Stimulated activated CD4-positive, alpha-beta T cell treated with anti-CD3 and anti-CD28 coated beads, Interleukin-1b, Interleukin-23, amount 100 ng/mL, for 4 hours (primary cell): ENCODE data around the gene TLCD1.

Experiments
- DNase-seq, 2 donors: peaks; one replicate each; pipeline ENCODE4 v3.0.0-alpha.2; 2020; ENCODE audit warnings: low read depth in 2 of 2

The TLCD1 gene

DNA sequence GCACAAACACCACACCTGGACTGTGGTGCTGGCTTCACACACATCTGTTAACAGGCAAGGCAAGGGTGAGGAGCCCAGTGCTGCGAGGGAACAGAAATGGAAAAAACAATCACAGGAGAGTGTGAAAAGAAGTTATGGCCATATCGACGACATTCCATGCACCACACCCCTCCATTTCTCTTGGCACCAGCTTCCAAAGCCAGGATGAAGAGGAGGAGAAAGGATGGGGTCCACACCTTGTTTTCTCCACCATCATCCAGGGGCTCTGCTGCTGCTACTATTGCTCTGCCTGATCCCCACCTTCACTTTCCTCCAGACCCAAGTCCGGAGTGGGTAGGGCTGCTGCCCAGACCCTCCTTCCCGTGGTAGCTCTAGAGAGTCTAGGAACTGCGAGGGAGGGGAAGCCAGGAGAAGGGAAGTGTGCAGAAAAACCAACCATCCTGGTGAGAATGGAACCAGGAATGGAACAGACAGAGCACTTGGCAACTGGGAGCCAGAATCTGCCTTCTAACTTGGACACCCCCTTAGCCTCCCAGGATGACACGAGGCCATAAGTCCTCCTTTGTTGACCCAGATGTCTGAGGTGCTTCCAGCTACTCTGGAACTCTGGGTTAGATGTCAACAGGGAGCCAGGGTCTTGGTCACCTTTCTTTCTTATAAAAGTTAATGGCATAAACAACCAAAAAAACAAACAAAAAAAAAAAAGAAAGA, 13.2 kb downstream of the TLCD1 start:
- DNase-seq = no peak

DNA sequence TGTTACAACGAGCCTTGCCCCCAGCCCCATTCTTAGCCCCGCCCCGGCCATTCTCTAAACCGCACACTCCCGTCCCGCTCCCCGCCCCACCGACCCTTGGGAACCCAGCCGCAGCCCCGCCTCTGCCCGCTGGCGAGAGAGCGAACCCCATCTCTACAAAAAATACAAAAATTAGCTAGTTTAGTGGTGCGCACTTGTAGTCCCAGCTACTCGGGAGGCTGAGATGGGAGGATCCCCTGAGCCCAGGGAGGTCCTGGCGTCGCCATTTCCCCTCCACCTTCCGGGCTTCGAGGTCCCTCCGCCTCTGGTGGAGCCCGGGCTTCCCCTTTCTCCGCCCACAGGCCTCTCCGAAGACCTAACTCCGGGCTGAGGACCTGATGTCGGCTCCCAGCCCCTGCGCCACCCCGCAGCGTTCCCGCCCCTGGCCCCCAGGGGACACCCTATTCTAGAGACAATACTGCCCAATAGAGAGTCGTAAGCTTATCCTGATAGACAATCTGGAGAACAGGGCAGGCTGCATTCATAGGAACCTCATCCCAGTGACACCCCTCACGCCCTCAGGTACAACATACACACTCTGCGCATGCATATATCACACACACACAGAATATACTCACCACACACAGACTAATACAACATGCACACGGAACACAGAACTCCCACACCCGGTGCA, 13.9 kb downstream of the TLCD1 start:
- DNase-seq = peak; percentile 35 to 59

DNA sequence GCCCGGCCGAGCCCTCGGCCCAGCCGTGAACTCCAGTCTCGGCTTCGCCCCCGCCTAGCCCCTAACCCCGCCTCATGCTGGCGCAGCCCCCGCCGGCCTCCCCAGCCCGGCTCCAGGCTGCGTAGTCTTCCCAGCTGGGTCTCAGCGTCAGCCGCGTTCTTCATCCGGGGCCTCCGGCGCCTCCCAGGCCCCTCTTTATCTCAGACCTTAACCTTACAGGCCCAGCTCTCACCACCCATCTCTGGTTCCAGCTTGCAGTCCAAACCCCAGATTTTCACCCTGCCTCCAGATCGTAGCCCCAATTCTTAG, 14.4 kb downstream of the TLCD1 start, which contains the start of gene PROCA1:
PROCA1 (minus strand) TSS at position 166 of the 309 bp plus-strand sequence. CDS start 228 bp downstream, outside the sequence.
- DNase-seq = peak in 1 of 2 donors; percentile 40

DNA sequence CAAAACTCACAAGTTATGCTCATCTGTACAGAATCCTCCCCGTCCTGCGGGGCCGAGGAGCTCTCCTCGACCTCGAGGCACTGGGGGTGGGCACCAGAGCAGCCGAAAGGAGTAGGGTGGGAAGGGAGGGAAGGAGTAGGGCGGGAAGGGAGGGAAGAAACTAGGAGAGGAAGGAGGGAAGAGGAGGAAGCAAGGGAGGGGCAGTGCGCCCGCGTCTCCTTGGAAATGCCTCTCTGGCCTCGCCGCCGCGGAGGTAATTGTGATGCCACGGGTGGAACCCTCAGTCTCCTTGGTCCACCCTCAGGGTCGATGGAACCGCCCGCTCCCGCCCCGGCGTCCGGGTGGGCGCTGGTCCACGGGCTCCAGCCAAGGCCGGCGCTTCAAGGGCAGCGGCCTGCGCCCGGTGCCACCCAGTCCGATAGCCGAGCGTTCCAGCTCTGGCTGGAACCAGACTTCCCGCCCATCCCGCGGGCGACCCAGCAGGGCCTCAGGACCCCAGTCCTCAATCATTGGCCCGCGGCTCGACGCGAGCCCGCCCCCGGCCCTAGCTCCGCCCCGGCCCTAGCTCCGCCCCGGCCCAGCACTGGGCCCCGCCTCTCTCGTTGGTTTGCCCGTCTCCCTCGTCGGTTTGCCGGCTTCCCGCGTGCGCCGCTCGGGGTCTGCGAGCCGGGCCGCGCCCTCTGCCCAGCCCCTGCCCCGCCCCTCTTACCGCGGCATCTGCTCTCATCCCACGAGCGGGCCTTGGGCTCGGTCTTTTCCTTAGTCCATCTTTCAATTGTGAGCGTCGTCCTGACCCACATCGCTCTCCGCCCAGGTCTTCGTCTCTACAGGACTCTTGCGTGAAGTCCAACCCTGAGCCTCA, 14.9 kb downstream of the TLCD1 start:
- peak; percentile 83 to 90 for DNase-seq

DNA sequence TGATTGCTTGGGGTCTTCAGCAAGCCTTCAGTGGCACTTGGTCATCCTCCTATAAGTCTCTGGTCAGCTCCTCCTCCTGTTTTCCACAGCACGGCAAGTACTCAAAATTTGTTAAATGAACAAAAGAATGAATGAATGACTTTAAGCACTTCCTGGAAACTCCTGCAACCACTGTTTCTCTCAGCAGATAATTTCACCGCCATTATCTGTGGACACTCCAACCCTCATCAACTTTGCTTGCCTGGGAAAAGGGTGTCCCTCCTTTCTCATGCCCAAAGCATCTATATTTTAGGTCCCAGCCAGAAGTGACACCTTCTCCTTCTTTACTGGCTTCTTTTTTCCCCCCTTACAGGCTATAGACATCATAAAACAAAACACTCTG, 18.7 kb downstream of the TLCD1 start:
- no peak for DNase-seq

DNA sequence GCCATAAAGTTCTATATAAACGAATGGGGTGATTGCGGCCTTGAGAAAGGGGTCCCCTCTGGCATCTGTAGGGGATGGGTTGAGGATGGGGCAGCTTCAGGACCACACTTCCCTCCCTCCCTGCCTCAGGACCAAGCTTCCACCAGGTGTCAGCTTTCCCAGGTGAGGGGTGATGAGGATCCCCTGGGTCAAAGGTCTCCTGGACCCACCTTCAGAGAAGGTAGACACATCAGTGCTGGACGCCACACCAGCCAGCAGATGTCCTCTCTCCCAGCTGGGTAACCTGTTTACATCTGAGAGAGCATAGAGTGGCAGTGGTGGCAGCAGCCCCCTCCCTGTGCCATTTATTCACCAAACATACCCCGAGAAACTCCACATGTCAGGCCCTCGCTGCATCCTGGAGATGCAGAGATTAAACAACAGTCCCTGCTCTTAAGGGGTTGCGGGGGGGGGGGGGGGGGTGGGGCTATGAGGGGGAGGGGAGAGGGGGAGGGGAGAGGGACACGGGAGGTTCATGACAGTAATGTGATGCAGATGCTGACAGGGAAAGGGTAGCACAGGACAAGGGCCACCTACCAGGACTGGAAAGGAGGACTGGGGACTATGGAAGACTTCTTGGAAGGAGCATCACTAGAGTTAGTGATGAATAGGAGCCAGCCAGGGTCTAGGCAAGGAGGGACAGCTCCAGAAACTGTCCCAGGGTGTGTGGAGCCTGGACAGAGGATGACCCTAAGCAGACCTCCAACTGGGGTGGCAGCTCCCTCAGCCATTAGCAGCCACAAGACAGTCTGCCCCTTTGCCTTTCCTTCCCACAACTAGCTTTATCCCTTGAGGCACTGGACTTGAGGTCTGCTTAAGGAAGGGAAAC, 19.3 kb downstream of the TLCD1 start:
- DNase-seq = no peak

DNA sequence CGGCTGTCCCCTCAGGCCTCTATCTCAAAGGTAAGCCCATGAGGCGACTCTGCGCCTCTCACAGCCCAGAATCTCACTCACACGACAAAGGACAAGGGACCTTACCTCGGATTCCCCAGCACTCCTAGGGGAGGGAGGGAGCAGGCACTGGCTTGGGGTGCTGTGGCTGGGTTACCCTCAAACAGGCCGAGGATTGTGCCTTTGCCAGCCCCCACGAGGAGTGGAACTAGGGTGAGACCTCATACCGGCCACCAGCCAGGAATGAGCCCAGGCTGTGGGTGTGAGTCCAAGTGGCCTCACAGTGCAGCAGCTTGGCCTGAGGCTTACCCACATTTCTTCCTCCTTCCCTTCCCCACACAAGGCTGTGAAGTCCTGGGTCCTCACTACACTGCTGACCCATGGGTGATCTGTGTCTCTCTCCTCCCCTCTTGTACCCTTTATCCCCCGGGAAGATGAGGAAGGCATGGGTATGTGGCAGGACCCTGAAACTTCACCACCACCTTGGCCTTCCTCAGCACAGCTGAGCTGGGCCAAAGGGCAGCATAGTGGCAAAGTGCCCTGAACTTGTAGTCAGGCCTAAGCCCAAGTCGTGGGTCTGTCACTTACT, 20.2 kb downstream of the TLCD1 start:
- DNase-seq = no peak

DNA sequence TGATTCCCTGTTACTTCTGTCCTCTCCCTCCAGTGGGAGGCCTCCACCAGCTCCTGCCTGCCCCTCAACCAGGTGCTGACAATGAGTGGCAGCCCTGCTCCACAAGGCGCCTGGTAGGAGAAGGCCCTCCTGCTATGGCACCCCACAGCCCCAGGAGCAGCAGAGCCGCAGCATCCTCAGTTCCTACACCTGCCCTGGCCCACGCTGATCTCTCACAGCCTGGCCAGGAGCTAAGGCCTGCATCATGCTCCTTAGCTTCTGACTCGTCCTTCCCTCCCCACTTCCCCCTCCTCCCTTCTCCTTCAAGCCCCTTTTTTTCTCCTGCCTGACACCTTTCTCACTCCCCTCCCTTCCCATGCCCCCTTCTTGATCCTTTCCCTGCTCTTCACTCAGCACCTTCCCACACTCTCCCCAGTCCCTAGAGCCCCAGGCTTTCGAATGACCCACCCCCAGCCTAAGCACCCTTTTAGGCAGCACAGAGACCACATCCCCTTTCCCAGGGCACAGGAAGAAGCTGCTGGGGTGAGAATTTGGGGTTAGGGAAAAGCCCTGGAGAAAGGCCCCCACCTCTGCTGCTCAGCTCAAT, 20.9 kb downstream of the TLCD1 start:
- DNase-seq = no peak

DNA sequence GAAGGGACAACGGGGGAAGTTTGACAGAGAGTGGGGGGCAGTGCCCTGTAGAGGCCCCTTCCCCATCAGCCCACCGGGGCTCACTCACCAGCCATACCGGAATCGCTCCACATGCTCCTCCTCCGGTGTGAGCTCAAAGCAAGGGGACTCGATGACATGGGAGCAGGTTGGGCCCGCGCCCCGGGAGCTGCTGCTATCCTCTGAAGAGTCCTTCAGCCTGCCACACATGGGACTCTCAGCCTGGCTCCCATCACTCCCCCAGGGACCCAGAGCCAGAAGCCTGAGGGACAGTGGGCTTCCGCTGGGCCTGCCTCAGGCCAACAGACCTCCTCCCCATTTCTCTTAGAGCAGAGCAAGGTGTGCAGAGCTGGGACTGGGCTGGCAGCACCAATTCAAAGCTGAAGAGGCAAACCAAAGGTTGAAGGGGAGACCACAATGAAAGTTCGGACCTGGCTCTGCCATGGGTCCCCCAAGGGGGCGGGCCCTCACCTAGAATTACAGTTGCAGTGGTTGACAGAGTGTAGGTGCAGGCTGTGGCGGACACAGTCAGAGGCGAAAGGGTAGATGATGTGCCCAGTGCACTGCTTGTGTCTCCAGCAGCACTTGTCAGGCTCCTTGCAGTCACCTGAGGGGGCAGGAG, 21.7 kb downstream of the TLCD1 start:
- no peak for DNase-seq

DNA sequence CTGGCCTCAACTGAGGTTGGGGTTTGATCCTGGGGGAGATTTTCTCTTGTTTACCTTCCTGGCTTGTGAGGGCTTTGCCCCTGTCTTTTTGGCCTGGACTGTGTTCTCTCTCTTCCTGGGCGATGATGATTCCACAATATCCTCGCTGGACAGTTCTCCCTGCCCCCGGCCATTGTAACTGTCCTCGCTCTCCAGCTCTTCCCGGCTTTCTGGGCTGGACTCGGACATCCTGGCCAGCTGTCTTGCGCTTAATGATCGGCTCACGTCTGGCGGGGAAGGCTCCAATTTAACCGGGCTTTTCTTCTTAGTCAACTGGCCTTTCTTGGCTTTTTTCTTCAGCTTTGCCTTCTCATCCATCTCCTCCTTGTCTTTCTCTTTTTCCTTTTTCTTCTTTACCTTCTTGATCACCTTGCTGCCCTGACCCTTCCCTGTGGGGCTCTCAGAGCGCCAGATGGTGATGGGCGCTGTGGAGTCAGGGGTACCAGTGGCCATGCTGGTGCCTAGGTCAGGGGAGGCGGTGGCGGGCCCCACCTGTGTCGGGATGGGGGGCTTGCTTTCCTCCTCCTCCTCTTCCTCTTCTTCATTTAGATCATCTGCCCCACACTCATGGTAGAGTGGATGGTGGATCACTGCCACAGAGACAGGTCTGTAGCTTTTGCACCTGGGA, 22.3 kb downstream of the TLCD1 start:
- DNase-seq = no peak

DNA sequence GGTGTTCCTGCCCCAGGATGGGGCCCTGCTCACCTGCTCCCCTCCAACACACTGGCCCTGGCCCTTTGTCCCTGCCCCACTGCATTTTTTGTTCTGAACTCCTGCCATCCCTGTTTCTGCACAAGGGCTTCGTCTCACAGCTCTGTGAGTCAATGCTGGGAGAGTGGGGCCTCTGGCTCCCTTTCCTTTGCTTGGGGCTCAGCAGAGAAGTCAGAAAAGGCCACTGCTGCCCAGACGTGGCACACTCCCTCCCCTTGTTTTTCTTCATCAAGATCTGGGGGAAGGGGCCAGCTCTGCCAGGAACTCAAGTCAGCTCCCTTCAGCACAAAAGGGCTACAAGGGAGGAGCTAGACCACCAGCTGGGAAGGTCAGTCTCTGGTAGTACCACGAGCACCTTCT, 23.3 kb downstream of the TLCD1 start:
- DNase-seq = no peak

DNA sequence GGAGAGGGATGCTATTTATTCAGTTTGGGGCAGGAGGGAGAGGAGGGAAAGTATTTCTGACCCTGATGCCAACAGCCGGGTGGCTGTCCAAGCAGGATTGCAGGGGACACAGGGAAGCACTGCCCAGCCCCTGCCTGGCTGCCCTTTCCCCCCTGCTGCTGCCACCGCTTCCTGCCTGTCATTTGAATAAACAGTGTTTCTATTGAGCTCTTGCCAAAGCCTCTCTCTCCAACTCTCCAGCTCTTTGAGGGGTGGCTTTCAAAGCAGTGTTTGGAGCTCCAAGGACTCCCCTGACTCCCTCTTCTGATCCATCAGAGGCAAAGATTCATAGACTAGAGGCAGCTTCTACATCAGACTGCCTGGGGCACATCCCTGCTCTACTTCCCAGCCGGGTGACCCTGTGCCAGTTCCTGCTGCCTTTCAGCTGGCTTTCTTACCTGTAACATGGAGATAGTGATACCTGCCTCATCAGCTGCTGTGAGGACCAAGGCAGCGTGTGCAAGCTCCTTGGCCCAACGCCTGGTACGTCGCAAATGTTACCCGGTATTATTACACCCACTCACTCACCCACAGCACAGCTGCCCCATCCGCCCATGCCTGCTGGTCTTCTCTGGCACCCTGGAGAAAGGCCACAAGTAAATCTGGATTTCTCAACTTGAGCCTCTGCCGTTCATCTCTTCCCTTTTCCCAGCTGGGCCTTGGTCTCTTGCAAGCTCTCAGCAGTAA, 23.8 kb downstream of the TLCD1 start:
- DNase-seq = no peak

DNA sequence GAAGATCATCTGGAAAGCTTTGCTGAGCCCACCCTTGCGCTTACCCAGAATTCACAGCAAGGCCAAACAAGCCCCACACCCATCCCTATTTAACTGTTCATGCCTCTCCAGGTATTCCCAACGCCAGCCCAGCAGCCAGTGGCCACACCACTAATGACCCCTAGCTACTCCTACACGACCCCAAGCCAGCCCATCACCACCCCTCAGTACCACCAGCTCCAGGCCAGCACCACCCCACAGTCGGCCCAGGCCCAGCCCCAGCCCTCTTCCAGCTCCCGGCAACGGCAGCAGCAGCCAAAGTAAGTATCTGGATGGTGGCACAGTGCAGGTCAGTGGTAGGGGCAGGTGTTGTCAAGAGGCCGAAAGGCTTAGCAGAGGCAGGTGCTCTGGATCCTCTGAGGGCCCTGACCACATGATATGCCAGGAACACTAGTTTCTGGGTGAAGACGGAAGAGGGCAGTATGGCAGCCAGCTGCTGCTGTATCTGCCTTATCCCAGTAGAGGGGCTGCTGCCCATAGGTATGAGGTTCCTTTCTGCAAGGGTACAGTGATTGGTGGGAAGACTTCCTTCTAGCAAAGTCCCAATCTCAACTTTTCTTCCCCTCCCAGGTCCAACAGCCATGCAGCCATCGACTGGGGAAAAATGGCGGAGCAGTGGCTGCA, 25.1 kb downstream of the TLCD1 start:
- no peak for DNase-seq

DNA sequence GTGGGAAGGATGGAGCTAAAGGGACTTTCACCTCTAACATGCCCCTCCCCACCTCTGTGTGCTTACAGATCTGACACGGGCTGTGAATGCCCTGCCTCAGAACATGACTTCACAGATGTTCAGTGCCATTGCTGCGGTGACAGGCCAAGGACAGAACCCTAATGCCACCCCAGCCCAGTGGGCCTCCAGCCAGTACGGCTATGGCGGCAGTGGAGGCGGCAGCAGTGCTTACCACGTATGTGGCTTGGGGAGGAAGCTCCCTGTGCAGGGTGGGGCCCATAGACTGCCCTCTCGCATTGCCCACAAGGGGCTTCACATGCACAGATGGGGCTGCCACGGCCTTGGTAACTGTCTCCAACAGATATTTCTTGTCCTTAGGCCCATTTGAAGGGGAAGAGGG, 25.8 kb downstream of the TLCD1 start:
- DNase-seq = no peak

DNA sequence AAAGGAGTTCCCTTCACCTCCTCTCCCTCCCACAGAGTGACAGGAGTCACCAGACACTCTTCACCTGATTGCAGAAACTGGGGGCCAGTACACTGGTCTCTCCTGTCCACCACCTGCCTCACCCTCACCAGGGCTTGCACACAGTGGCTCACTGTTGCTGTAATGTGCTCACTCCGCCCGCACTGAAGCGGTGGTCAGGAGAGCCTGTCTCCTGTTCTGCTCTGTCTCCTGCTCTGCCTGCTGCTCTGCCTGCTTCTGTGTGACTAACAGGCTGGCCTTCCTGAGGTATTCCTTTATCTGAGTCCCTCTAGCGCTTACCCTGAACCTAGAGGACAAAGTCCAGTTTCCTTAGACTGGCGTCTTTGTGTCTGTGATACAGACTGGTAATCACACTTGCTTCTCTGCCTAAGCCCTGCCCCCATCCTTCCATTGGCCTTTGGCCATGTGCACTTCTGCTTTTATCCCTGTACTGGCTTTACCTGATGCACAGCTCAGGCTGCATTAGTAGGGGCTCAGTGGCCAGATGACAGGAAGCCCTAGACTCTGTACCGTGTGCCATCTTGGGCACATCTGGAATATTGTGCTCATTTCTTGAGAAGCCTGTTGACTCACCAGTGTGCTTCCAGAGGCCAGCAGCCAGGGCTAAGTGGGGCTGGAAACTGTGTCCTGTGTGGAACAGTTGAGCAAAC, 27.6 kb downstream of the TLCD1 start:
- no peak for DNase-seq

DNA sequence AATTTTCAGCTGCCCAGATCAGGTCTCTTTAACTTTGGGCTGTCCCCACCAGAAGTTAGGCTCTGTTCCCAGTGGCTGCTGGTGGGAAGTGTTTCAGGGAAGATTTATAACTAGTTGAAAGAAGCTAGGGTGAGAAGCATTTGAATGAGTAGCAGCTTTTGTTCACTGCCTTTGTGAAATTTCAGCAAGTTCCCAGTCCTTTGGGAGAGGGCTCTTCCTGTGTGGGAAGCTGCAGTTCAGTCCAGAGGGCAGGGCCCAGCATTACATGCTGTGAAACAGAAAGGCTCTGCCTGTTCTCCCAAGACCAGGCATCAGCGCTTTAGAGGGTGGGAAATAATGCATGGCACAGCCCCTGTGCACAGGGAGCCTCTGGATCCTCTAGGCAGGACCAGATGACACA, 32.2 kb downstream of the TLCD1 start:
- no peak for DNase-seq

DNA sequence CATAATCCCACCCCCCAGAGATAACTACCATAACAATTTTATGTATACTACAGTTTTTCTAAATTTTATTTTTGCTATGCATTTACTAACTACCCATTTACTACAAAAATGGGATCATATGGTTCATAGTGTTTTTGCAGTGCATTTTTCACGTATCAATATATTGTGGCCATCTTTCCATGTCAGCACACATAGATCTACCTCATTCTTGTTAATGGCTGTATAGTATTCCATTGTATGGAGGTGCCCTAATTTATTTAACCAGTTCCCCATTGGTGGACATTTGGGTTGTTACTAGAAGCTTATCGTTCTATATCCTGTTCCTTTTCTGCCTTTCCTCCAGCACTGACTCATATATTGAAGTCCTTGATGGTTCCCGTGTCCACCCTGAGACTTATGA, 37.0 kb downstream of the TLCD1 start:
- no peak for DNase-seq

DNA sequence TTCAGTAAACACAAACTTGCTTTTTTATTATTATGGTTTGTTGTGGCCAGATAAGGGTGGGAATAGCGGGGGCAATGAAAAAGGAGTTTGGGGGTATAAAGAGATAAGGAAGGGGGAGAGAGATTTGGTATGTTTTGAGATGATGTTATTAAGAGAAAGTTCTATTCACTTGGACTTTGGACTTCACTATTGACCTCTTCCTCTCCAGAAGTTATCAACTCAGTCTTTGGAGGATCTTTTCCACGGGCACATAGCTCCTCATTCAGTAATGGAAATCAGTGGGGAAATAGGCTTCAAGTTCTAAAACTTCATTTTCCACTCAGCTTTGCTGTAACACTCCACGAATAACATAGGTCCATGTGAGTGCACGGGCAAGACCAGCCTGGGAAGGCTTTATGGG, 37.6 kb downstream of the TLCD1 start:
- DNase-seq = no peak
